GM12878 (cell line): Measurements from ENCODE around the gene KDM8. TPM values are rescaled to one million over a fixed set of nuclear protein-coding genes. Genes with fewer than 3 reads are reported as not detected.

Source experiments
- ATF2 ChIP-seq: IDR thresholded peaks from 2 replicates; pipeline ENCODE4 v1.6.1; 2012; ENCODE audit warnings: low read length, inconsistent platforms
- BCLAF1 ChIP-seq: fragments of 450-650 bp; IDR thresholded peaks from 2 replicates; pipeline ENCODE4 v1.6.1; 2017; ENCODE audit warnings: antibody characterized with exemption, mild to moderate bottlenecking, moderate library complexity
- BMI1 ChIP-seq: fragments of 450-650 bp; IDR thresholded peaks from 2 replicates; pipeline ENCODE4 v1.6.1; 2016; ENCODE audit warnings: mild to moderate bottlenecking, moderate library complexity, borderline replicate concordance
- BRCA1 ChIP-seq: IDR thresholded peaks from 2 replicates; pipeline ENCODE4 v1.6.1; 2011; ENCODE audit warnings: low read depth, low read length, improper control_type of control experiment
- FOXK2 ChIP-seq: fragments of 450-650 bp; IDR thresholded peaks from 2 replicates; pipeline ENCODE4 v1.6.1; 2017; ENCODE audit warnings: mild to moderate bottlenecking, moderate library complexity
- MAX ChIP-seq: IDR thresholded peaks from 2 replicates; pipeline ENCODE4 v1.6.1; 2012; ENCODE audit warnings: low read depth, low read length, improper control_type of control experiment
- MEF2A ChIP-seq: IDR thresholded peaks from 2 replicates; pipeline ENCODE4 v1.6.1; 2011; ENCODE audit warnings: low read depth, mild to moderate bottlenecking, low read length, moderate library complexity; ENCODE audit not compliant: insufficient read depth
- MTA2 ChIP-seq: fragments of 450-650 bp; IDR thresholded peaks from 2 replicates; pipeline ENCODE4 v1.6.1; 2016; ENCODE audit warnings: low read depth, mild to moderate bottlenecking, moderate library complexity
- NRF1 ChIP-seq: conservative IDR thresholded peaks from 2 replicates; pipeline ENCODE4 v1.6.1; 2011; ENCODE audit warnings: mild to moderate bottlenecking, low read depth, low read length, improper control_type of control experiment
- SREBF2 ChIP-seq: IDR thresholded peaks from 2 replicates; pipeline ENCODE4 v1.6.1; 2012; ENCODE audit warnings: mild to moderate bottlenecking, low read length
- SUZ12 ChIP-seq: fragments of 200-600 bp; sonication (generic); IDR thresholded peaks from one replicate; pipeline ENCODE4 v1.6.1; 2018; ENCODE audit warnings: antibody characterized with exemption, mild to moderate bottlenecking; ENCODE audit not compliant: unreplicated experiment
- polyA plus RNA-seq, 11 experiments: library from polyadenylated mRNA; depleted of rRNA in 4 of 11; unstranded in 6 of 11; stranded (reverse) in 5 of 11; fragments of >200 nt; fragmentation: Nextera tagmentation in 4 of 11; fragmentation: Illumina TruSeq in 1 of 11; extraction: Ambion mirVana in 4 of 11; extraction: Trizol in 1 of 11; gene quantifications; 1 replicate in 1 of 11; 2 replicates in 10 of 11; pipeline versions ENCODE4 v1.2.1 to v1.2.3, GENCODE V29; 2011 to 2016; ENCODE audit warnings: inconsistent platforms in 2 of 11, missing spikeins in 2 of 11, low read depth in 1 of 11
- total RNA-seq, 4 experiments: library from RNA; depleted of rRNA in 3 of 4; stranded (reverse); fragments of >200 nt in 3 of 4; fragmentation: Illumina TruSeq in 1 of 4; extraction: Trizol in 1 of 4; gene quantifications; 2 replicates each; pipeline versions ENCODE4 v1.2.1 to v1.2.3, GENCODE V29; 2013 to 2021

Gene KDM8
- total and polyA plus RNA-seq, 10 of the 15 experiments (the other 5 are each of a cell fraction or from before 2014, with no cell fraction given), result 0.79 to 8.9 (median 5.8) TPM

- TF ChIP-seq ATF2 (peak; percentile 64), MEF2A (peak; percentile 85), NRF1 (no peak), FOXK2 (peak; percentile 24; the same call in 1 of the 2 replicates), BCLAF1 (no peak), BRCA1 (no peak), BMI1 (no peak; the same call in 1 of the 2 replicates), MAX (no peak), MTA2 (peak; percentile 90), SREBF2 (no peak), SUZ12 (no peak)
These were observed 51.0 kb downstream of the KDM8 start (continued) for GRCh38 chr16:27254262-27254811.
